Aorta (tissue), 5 donors: ENCODE data around the gene UBAP1L. TPM values are rescaled to one million over a fixed set of nuclear protein-coding genes. Genes with fewer than 3 reads are reported as not detected.
A peak's percentile ranks its signal among the peaks of the same experiment; 100 is the strongest.
"Not testable (repeated sequence)": the region's sequence is repeated elsewhere in the genome, so short reads cannot be mapped to it uniquely, and the experiment has no call there.

ENCODE experiments used
- ATAC-seq: fragments of 200-7000 bp; cut with Tn5 transposase; one replicate; pipeline ENCODE4 v1.9.1; 2022; ENCODE audit warnings: moderate library complexity; ENCODE audit not compliant: low FRiP score
- DNase-seq, 2 donors: peaks; one replicate each; pipeline ENCODE4 v3.0.0-alpha.2; 2020
- H3K27ac ChIP-seq, 2 donors: one replicate each; pipeline ENCODE4 v1.5.1; 2013; ENCODE audit warnings: low read length in 2 of 2, mild to moderate bottlenecking in 2 of 2, moderate library complexity in 2 of 2, control low read depth in 1 of 2, inconsistent platforms in 1 of 2, low read depth in 1 of 2
- H3K27me3 ChIP-seq, 2 donors: one replicate each; pipeline ENCODE4 v1.6.1; 2013; ENCODE audit warnings: control low read depth in 1 of 2, low read length in 1 of 2, mild to moderate bottlenecking in 1 of 2, moderate library complexity in 1 of 2; ENCODE audit not compliant: insufficient read depth in 2 of 2, control insufficient read depth in 1 of 2
- H3K36me3 ChIP-seq, 2 donors: one replicate each; pipeline ENCODE4 v1.6.1; 2013; ENCODE audit warnings: control low read depth in 1 of 2, low read length in 1 of 2, mild to moderate bottlenecking in 1 of 2; ENCODE audit not compliant: insufficient read depth in 2 of 2, control insufficient read depth in 1 of 2
- H3K4me1 ChIP-seq, 2 donors: one replicate each; pipeline ENCODE4 v1.6.1; 2013; ENCODE audit warnings: low read length in 2 of 2, control low read depth in 1 of 2, mild to moderate bottlenecking in 1 of 2, moderate library complexity in 1 of 2; ENCODE audit not compliant: insufficient read depth in 2 of 2, control insufficient read depth in 1 of 2
- H3K4me3 ChIP-seq, 2 donors: one replicate each; pipeline ENCODE4 v1.5.1; 2013; ENCODE audit warnings: low read length in 2 of 2, control low read depth in 1 of 2, mild to moderate bottlenecking in 1 of 2
- H3K9me3 ChIP-seq: one replicate; pipeline ENCODE4 v1.6.1; 2013; ENCODE audit warnings: mild to moderate bottlenecking, low read length; ENCODE audit not compliant: control insufficient read depth
- WGBS, 2 donors: extraction: QIAGEN DNeasy Blood & Tissue Kit; methylation state at CpG; one replicate each; pipeline ENCODE4 v1.1.7; 2013; 5-methylcytosine and 5-hydroxymethylcytosine counted together
- intact Hi-C, 2 donors: fragments of 100-400 bp; cut with DNase I; formaldehyde crosslinking; loops; one replicate each; pipeline versions ENCODE4 v1.14.2 to v1.15.0; 2022
- polyA plus RNA-seq, 2 donors: library from polyadenylated mRNA; stranded (reverse); fragments of 200-250 nt; gene quantifications; one replicate each; pipeline ENCODE4 v1.2.3, GENCODE V29; 2013
- total RNA-seq, 2 donors: library from RNA; stranded (reverse); fragmentation: NEBNext Ultra II Directional; extraction: Animal tissue kit (Norgen Biotek cat#: 25700); gene quantifications; one replicate each; pipeline ENCODE4 v1.2.1, GENCODE V29; 2021
- donor health status: healthy with polysubstance abuse.
- donor health status: Bipolar disorder and iron deficiency.
- donor health status: DM: no; HTN: no; CAD: no.
- donor health status: DM: no; HTN: no; CAD: no.
- donor health status: DM: yes; HTN: yes; CAD: no.

Gene UBAP1L
- total and polyA plus RNA-seq, 4 donors: 0.88 to 10.3 (median 7.0) TPM

GRCh38 chr15:65076486-65077290, 38.3 kb downstream of the UBAP1L start, which contains the start of gene KBTBD13:
Gene KBTBD13 (plus strand): TSS chr15:65076746. CDS start chr15:65076816, 70 bp downstream.
- ATAC-seq: peak; percentile 59
- 63 to 68% methylated on average over 72 to 73 of the region's 73 CpGs for WGBS, 2 donors
- intact Hi-C loops: no loop called here
- Histone ChIP-seq H3K4me1 (no peaks in the 10 kb centered on the region), H3K4me3 (no peak within 1 kb of the TSS), H3K9me3 (no peaks in the 10 kb centered on the region), H3K36me3 (no peaks in the 10 kb centered on the region), H3K27me3 (no peaks in the 10 kb centered on the region), H3K27ac (peak within 1 kb of the TSS in 1 of 2 donors; percentile 46)
- no peak for DNase-seq

GRCh38 chr15:65075607-65076395, 39.2 kb downstream of the UBAP1L start:
- H3K27me3 ChIP-seq, intact Hi-C loops, DNase-seq, H3K9me3 ChIP-seq, H3K4me3 ChIP-seq, H3K36me3 ChIP-seq, H3K4me1 ChIP-seq, ATAC-seq: not testable (repeated sequence)
- WGBS, 2 donors: 26 to 32% methylated on average over 12 of the region's 12 CpGs
- peak overlapping the region in 1 of 2 donors; percentile 46 for H3K27ac ChIP-seq

GRCh38 chr15:65074946-65075345, 40.1 kb downstream of the UBAP1L start:
- DNase-seq, H3K27ac ChIP-seq: not testable (repeated sequence)
- 95 to 96% methylated on average over 10 to 20 of the region's 22 CpGs for WGBS, 2 donors

GRCh38 chr15:65072617-65073016, 42.4 kb downstream of the UBAP1L start:
- DNase-seq: peak in 1 of 2 donors; percentile 9
- intact Hi-C loops: no loop called here
- Histone ChIP-seq H3K27ac (peak overlapping the region in 1 of 2 donors; percentile 100), H3K4me1 (no peaks in the 10 kb centered on the region), H3K27me3 (no peaks in the 10 kb centered on the region), H3K9me3 (no peaks in the 10 kb centered on the region), H3K4me3 (no peak overlapping the region), H3K36me3 (no peaks in the 10 kb centered on the region)
- no peak for ATAC-seq
- WGBS, 2 donors: 90 to 94% methylated on average over 3 of the region's 3 CpGs

More at GRCh38 chr15:65074946-65075345, 40.1 kb downstream of the UBAP1L start:
- H3K36me3 ChIP-seq, H3K9me3 ChIP-seq, intact Hi-C loops, ATAC-seq, H3K4me3 ChIP-seq, H3K27me3 ChIP-seq, H3K4me1 ChIP-seq: not testable (repeated sequence)

GRCh38 chr15:65072027-65072426, 43.0 kb downstream of the UBAP1L start:
- no peaks in the 10 kb centered on the region for H3K4me1 ChIP-seq
- peak overlapping the region; percentile 63 to 100 for H3K27ac ChIP-seq
- no peaks in the 10 kb centered on the region for H3K9me3 ChIP-seq
- intact Hi-C loops: no loop called here
- no peak overlapping the region for H3K4me3 ChIP-seq
- H3K27me3 ChIP-seq: no peaks in the 10 kb centered on the region
- WGBS, 2 donors: 5 to 6% methylated on average over 1 of the region's 1 CpG
- peak in 1 of 2 donors; percentile 30 for DNase-seq
- no peak for ATAC-seq
- no peaks in the 10 kb centered on the region for H3K36me3 ChIP-seq

GRCh38 chr15:65071381-65071811, 43.6 kb downstream of the UBAP1L start:
- WGBS, 2 donors: 3 to 5% methylated on average over 5 of the region's 5 CpGs
- intact Hi-C loops: no loop called here

GRCh38 chr15:65069779-65070546, 45.0 kb downstream of the UBAP1L start:
- Histone ChIP-seq H3K4me1 (peaks cover 2 to 3% of the 10 kb centered on the region in 2 donors), H3K4me3 (no peak overlapping the region), H3K27me3 (no peaks in the 10 kb centered on the region), H3K36me3 (no peaks in the 10 kb centered on the region), H3K9me3 (no peaks in the 10 kb centered on the region), H3K27ac (peak overlapping the region in 1 of 2 donors; percentile 100)
- intact Hi-C loops: no loop called here
- no peak for ATAC-seq
- WGBS, 2 donors: 61 to 62% methylated on average over 5 of the region's 5 CpGs
- peak in 1 of 2 donors; percentile 36 for DNase-seq

More at GRCh38 chr15:65071381-65071811, 43.6 kb downstream of the UBAP1L start:
- ATAC-seq (peak; percentile 41), DNase-seq (peak; percentile 79 to 85)
- Histone ChIP-seq H3K9me3 (no peaks in the 10 kb centered on the region), H3K27me3 (no peaks in the 10 kb centered on the region), H3K4me1 (no peaks in the 10 kb centered on the region), H3K4me3 (no peak overlapping the region), H3K27ac (peak overlapping the region; percentile 63 to 100), H3K36me3 (no peaks in the 10 kb centered on the region)

GRCh38 chr15:65069179-65069578, 45.8 kb downstream of the UBAP1L start:
- 5 to 8% methylated on average over 1 of the region's 1 CpG for WGBS, 2 donors
- peak; percentile 1 for ATAC-seq

More at GRCh38 chr15:65069179-65069578, 45.8 kb downstream of the UBAP1L start:
- Histone ChIP-seq H3K27me3 (no peaks in the 10 kb centered on the region), H3K4me1 (peaks cover 2 to 4% of the 10 kb centered on the region in 2 donors), H3K4me3 (no peak overlapping the region), H3K27ac (peak overlapping the region; percentile 2 to 100), H3K9me3 (no peaks in the 10 kb centered on the region), H3K36me3 (no peaks in the 10 kb centered on the region)
- peak in 1 of 2 donors; percentile 62 for DNase-seq
- intact Hi-C loops: no loop called here
